Trophoblast cell (in vitro differentiated cells and primary cell): ENCODE measurements around the gene NMNAT2.

Experiments
- DNase-seq, 2 donors: peaks; one replicate each; pipeline ENCODE4 v3.0.0-alpha.2; 2016
- H2AFZ ChIP-seq: 2 replicates; pipeline ENCODE4 v1.6.1; 2013; ENCODE audit warnings: low read length, moderate library complexity, mild to moderate bottlenecking; ENCODE audit not compliant: insufficient read depth, poor library complexity
- H2AK5ac ChIP-seq: 2 replicates; pipeline ENCODE4 v1.6.1; 2013; ENCODE audit warnings: mild to moderate bottlenecking, low read length
- H2BK120ac ChIP-seq: 2 replicates; pipeline ENCODE4 v1.6.1; 2013; ENCODE audit warnings: low read length, mild to moderate bottlenecking, moderate library complexity; ENCODE audit not compliant: insufficient read depth, poor library complexity
- H2BK12ac ChIP-seq: 2 replicates; pipeline ENCODE4 v1.6.1; 2013; ENCODE audit warnings: mild to moderate bottlenecking, low read length, moderate library complexity
- H2BK5ac ChIP-seq: 2 replicates; pipeline ENCODE4 v1.6.1; 2013; ENCODE audit warnings: low read length, low read depth, moderate library complexity, mild to moderate bottlenecking; ENCODE audit not compliant: poor library complexity
- H3K14ac ChIP-seq: 2 replicates; pipeline ENCODE4 v1.6.1; 2013; ENCODE audit warnings: mild to moderate bottlenecking, low read length
- H3K18ac ChIP-seq: 2 replicates; pipeline ENCODE4 v1.6.1; 2013; ENCODE audit warnings: mild to moderate bottlenecking, low read length
- H3K23ac ChIP-seq: 2 replicates; pipeline ENCODE4 v1.6.1; 2013; ENCODE audit warnings: low read length
- H3K27ac ChIP-seq: 2 replicates; pipeline ENCODE4 v1.5.1; 2013; ENCODE audit warnings: low read depth, mild to moderate bottlenecking, inconsistent platforms, low read length, moderate library complexity
- H3K27me3 ChIP-seq: 2 replicates; pipeline ENCODE4 v1.6.1; 2013; ENCODE audit warnings: inconsistent platforms, mild to moderate bottlenecking, low read length, moderate library complexity; ENCODE audit not compliant: insufficient read depth
- H3K36me3 ChIP-seq, 2 experiments: 1 replicate in 1 of 2; 2 replicates in 1 of 2; pipeline ENCODE4 v1.6.1; 2013; ENCODE audit warnings: low read length in 2 of 2, mild to moderate bottlenecking in 2 of 2, moderate library complexity in 1 of 2; ENCODE audit not compliant: insufficient read depth in 2 of 2, control insufficient read depth in 1 of 2
- H3K4ac ChIP-seq: 2 replicates; pipeline ENCODE4 v1.6.1; 2013; ENCODE audit warnings: low read depth, mild to moderate bottlenecking, low read length, moderate library complexity
- H3K4me1 ChIP-seq, 2 experiments: 1 replicate in 1 of 2; 2 replicates in 1 of 2; pipeline ENCODE4 v1.6.1; 2013; ENCODE audit warnings: low read length in 2 of 2, mild to moderate bottlenecking in 2 of 2, moderate library complexity in 1 of 2; ENCODE audit not compliant: insufficient read depth in 2 of 2, control insufficient read depth in 1 of 2
- H3K4me2 ChIP-seq: 2 replicates; pipeline ENCODE4 v1.6.1; 2013; ENCODE audit warnings: inconsistent platforms, mild to moderate bottlenecking, low read length, moderate library complexity
- H3K4me3 ChIP-seq: 2 replicates; pipeline ENCODE4 v1.5.1; 2013; ENCODE audit warnings: mild to moderate bottlenecking, low read depth, low read length, inconsistent platforms
- H3K79me1 ChIP-seq: one replicate; pipeline ENCODE4 v1.6.1; 2013; ENCODE audit warnings: low read length
- H3K79me2 ChIP-seq: 2 replicates; pipeline ENCODE4 v1.6.1; 2013; ENCODE audit warnings: low read length, mild to moderate bottlenecking; ENCODE audit not compliant: control insufficient read depth, insufficient read depth, poor library complexity
- H3K9ac ChIP-seq: 2 replicates; pipeline ENCODE4 v1.6.1; 2013; ENCODE audit warnings: mild to moderate bottlenecking, low read length
- H3K9me3 ChIP-seq: 2 replicates; pipeline ENCODE4 v1.6.1; 2013; ENCODE audit warnings: low read depth, mild to moderate bottlenecking, control low read depth, inconsistent platforms, low read length; ENCODE audit not compliant: insufficient read depth
- H4K12ac ChIP-seq: 2 replicates; pipeline ENCODE4 v1.6.1; 2013; ENCODE audit warnings: low read depth, mild to moderate bottlenecking, low read length, moderate library complexity
- H4K8ac ChIP-seq: 2 replicates; pipeline ENCODE4 v1.6.1; 2013; ENCODE audit warnings: low read depth, mild to moderate bottlenecking, low read length, moderate library complexity
- H4K91ac ChIP-seq: one replicate; pipeline ENCODE4 v1.6.1; 2013; ENCODE audit warnings: low read depth, mild to moderate bottlenecking, low read length, moderate library complexity
- WGBS: extraction: QIAGEN DNeasy Blood & Tissue Kit; methylation state at CpG from one replicate; pipeline ENCODE4 v1.1.7; 2013; ENCODE audit warnings: missing lambda C conversion rate; ENCODE audit not compliant: insufficient read length, insufficient coverage; ENCODE audit errors: extremely low coverage; 5-methylcytosine and 5-hydroxymethylcytosine counted together

Gene NMNAT2

DNA sequence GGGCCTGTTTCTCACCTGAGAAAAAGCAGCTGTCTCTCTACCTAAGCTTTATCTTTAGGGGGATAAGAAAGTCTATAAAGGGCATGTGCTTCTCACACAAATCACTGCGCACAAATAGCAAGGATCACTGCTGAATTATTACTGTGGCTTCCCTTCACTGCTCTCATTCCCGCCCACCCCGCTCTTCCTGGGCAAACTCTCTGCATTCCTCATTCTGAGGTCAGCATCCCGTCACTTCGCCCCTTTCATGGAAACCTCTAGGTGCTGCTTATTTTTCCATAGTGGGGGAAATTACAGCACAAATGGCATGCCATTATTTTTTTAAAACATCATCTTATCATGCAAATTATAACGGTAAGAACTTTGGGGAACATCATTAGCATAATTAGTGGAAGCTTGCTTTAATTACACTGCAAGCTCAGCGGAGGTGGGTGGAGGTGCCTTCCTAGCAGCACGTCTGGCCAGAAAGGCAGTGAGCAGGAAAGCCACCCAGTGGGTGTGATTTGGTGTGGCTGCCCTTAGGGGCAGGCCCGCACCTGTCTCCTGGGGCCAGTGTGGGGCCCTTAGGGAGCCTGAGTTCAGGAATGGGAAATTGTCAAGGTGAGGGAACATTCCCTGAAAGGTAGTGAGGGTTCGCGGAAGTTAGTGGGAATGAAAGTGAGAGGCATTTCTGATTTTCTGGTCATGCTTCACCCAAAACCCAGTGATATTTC is 126.2 kb downstream of the NMNAT2 start:
- no peaks in the 10 kb centered on the region for H3K9me3 ChIP-seq
- no peak overlapping the region for H4K91ac ChIP-seq
- no CpG with 5 or more reads among the region's 11 CpGs for WGBS
- H2AFZ ChIP-seq: no peak overlapping the region
- H3K9ac ChIP-seq: no peak overlapping the region
- H3K4ac ChIP-seq: no peak overlapping the region
- no peak overlapping the region for H2BK120ac ChIP-seq
- no peak overlapping the region for H2BK12ac ChIP-seq
- no peak overlapping the region for H3K23ac ChIP-seq
- H3K36me3 ChIP-seq: no peaks in the 10 kb centered on the region
- peaks cover 5% of the 10 kb centered on the region for H3K79me1 ChIP-seq
- H3K4me3 ChIP-seq: no peak overlapping the region
- H4K8ac ChIP-seq: no peak overlapping the region
- H3K79me2 ChIP-seq: no peaks in the 10 kb centered on the region
- no peaks in the 10 kb centered on the region for H3K27me3 ChIP-seq
- no peak overlapping the region for H3K27ac ChIP-seq
- H3K14ac ChIP-seq: no peak overlapping the region
- H3K18ac ChIP-seq: no peak overlapping the region
- H4K12ac ChIP-seq: no peak overlapping the region
- H3K4me2 ChIP-seq: no peak overlapping the region
- H3K4me1 ChIP-seq: peaks cover 12 to 24% of the 10 kb centered on the region in 2 experiments
- peak overlapping the region; percentile 16 for H2BK5ac ChIP-seq
- peak; percentile 59 to 62 for DNase-seq
- no peak overlapping the region for H2AK5ac ChIP-seq

DNA sequence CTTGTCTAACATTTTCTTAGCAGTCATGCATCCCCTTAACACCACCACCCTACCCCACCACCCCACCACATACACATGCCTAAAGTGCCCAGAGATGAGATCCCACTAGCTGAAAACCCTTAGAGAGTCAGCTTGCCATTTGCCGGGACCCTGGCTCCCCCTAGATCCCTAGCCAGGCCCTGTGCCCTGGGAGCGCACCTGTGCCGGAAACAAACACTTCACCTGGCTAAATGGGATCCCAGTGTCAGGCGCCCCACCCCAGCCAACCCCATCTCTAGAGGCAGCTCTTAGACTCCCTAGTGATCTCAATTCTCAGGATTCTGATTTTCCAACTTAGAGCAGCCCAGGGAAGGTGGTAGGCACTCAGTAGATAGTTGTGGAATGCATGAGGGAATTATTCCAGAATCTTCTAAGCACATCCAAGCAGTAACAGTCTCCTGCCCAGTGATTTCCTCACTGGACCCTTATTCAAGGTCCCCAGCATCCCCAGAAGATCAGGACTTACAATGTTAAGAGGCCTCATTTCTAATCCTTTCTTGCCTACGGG is 126.9 kb downstream of the NMNAT2 start:
- H3K9me3 ChIP-seq: no peaks in the 10 kb centered on the region
- DNase-seq: peak in 1 of 2 donors; percentile 35
- no peak overlapping the region for H3K18ac ChIP-seq
- peaks cover 5% of the 10 kb centered on the region for H3K79me1 ChIP-seq
- H3K23ac ChIP-seq: no peak overlapping the region
- no peak overlapping the region for H3K14ac ChIP-seq
- H3K27me3 ChIP-seq: no peaks in the 10 kb centered on the region
- no peaks in the 10 kb centered on the region for H3K36me3 ChIP-seq
- H2BK12ac ChIP-seq: peak overlapping the region; percentile 19
- H3K9ac ChIP-seq: no peak overlapping the region
- no peak overlapping the region for H2AFZ ChIP-seq
- peaks cover 14 to 25% of the 10 kb centered on the region in 2 experiments for H3K4me1 ChIP-seq
- no peak overlapping the region for H3K4me2 ChIP-seq
- no CpG with 5 or more reads among the region's 5 CpGs for WGBS
- no peak overlapping the region for H2BK120ac ChIP-seq
- no peak overlapping the region for H3K27ac ChIP-seq
- H4K12ac ChIP-seq: no peak overlapping the region
- H2AK5ac ChIP-seq: peak overlapping the region; percentile 44
- no peak overlapping the region for H4K8ac ChIP-seq
- H3K79me2 ChIP-seq: no peaks in the 10 kb centered on the region
- peak overlapping the region; percentile 19 for H4K91ac ChIP-seq
- no peak overlapping the region for H3K4ac ChIP-seq
- no peak overlapping the region for H3K4me3 ChIP-seq
- no peak overlapping the region for H2BK5ac ChIP-seq

GRCh38 chr1:183290628-183291027 is 127.6 kb downstream of the NMNAT2 start:
- Histone ChIP-seq H4K12ac (no peak overlapping the region), H2AK5ac (peak overlapping the region; percentile 22), H3K9ac (no peak overlapping the region), H3K23ac (no peak overlapping the region), H3K4me1 (peaks cover 14 to 25% of the 10 kb centered on the region in 2 experiments), H3K9me3 (no peaks in the 10 kb centered on the region), H3K4me2 (no peak overlapping the region), H4K8ac (no peak overlapping the region), H3K14ac (no peak overlapping the region), H2AFZ (no peak overlapping the region), H3K27me3 (no peaks in the 10 kb centered on the region), H3K18ac (no peak overlapping the region), H3K36me3 (no peaks in the 10 kb centered on the region), H2BK5ac (no peak overlapping the region), H2BK120ac (no peak overlapping the region), H3K4me3 (no peak overlapping the region), H3K4ac (no peak overlapping the region), H3K79me2 (no peaks in the 10 kb centered on the region), H3K79me1 (peaks cover 5% of the 10 kb centered on the region), H2BK12ac (no peak overlapping the region), H4K91ac (no peak overlapping the region), H3K27ac (no peak overlapping the region)
- DNase-seq: no peak
- no CpG with 5 or more reads among the region's 6 CpGs for WGBS

DNA sequence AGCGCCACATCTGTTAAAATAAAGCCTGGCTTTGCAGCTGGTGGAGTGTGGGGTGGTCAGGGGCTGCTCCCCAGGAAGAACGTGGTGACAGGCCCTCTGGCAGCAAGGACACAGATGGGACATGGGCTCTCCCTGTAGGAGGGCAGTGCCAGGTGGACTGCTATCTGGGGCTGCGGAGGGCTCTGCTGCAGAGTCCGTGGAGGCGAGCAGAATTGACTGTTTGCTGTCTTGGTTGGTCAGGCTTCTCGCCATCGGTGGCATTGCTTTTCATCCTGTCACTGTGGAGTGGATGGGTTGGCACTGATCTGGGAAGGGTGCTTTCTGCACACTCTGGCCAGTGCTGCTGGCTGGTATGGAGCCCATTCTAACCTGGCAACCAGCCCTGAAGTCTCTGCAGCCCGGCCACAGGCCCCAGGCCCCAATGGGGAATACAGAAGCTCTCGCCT is 129.1 kb downstream of the NMNAT2 start:
- peaks cover 0 to 4% of the 10 kb centered on the region in 2 experiments for H3K36me3 ChIP-seq
- no peaks in the 10 kb centered on the region for H3K9me3 ChIP-seq
- no peak overlapping the region for H2BK5ac ChIP-seq
- H3K23ac ChIP-seq: no peak overlapping the region
- H2BK12ac ChIP-seq: peak overlapping the region; percentile 18
- no peaks in the 10 kb centered on the region for H3K27me3 ChIP-seq
- H4K12ac ChIP-seq: no peak overlapping the region
- no CpG with 5 or more reads among the region's 9 CpGs for WGBS
- no peak overlapping the region for H3K4ac ChIP-seq
- H3K4me3 ChIP-seq: no peak overlapping the region
- H4K8ac ChIP-seq: no peak overlapping the region
- H4K91ac ChIP-seq: peak overlapping the region; percentile 15
- H3K4me2 ChIP-seq: no peak overlapping the region
- DNase-seq: no peak
- H3K79me1 ChIP-seq: peaks cover 5% of the 10 kb centered on the region
- H3K27ac ChIP-seq: no peak overlapping the region
- no peak overlapping the region for H2BK120ac ChIP-seq
- H3K18ac ChIP-seq: no peak overlapping the region
- no peak overlapping the region for H3K14ac ChIP-seq
- H3K4me1 ChIP-seq: peaks cover 14 to 25% of the 10 kb centered on the region in 2 experiments
- no peak overlapping the region for H3K9ac ChIP-seq
- H2AFZ ChIP-seq: no peak overlapping the region
- peak overlapping the region; percentile 20 for H2AK5ac ChIP-seq
- no peaks in the 10 kb centered on the region for H3K79me2 ChIP-seq
